IMR-90 (cell line): ENCODE measurements around the gene IL17REL. TPM values are rescaled to one million over a fixed set of nuclear protein-coding genes. Genes with fewer than 3 reads are reported as not detected.

Experiments used
- ATAC-seq: fragments of 200-7000 bp; cut with Tn5 transposase; 2 replicates; pipeline ENCODE4 v1.9.1; 2020; ENCODE audit warnings: low read depth, mild to moderate bottlenecking, moderate library complexity
- BruUV-seq: library from RNA; stranded (reverse); fragments of 400-500 nt; replicated peaks from 2 replicates; lab custom pipeline; 2021; lab: Mats Ljungman, UMichigan
- CTCF ChIA-PET: fragments of 300-600 bp; formaldehyde crosslinking; extraction: SDS; loops from one replicate; lab custom pipeline; 2021; ENCODE audit warnings: antibody characterized with exemption; lab: Yijun Ruan, JAX
- POLR2A ChIA-PET: fragments of 300-600 bp; sonication (Branson Sonifier 250); formaldehyde crosslinking; loops from one replicate; lab custom pipeline; 2022; ENCODE audit warnings: antibody characterized with exemption; ENCODE audit not compliant: unreplicated experiment; lab: Charles Lee
- DNase-seq: peaks from one replicate; pipeline ENCODE4 v3.0.0; 2013
- H2AFZ ChIP-seq: replicated peaks from 2 replicates; pipeline ENCODE3; 2013; ENCODE audit warnings: low read length, mild to moderate bottlenecking; ENCODE audit not compliant: poor library complexity
- H2AK5ac ChIP-seq: 2 replicates; pipeline ENCODE4 v1.6.1; 2013; ENCODE audit warnings: low read depth, low read length, inconsistent platforms
- H2AK9ac ChIP-seq: replicated peaks from 2 replicates; pipeline ENCODE3; 2013; ENCODE audit warnings: mild to moderate bottlenecking, low read depth, low read length, moderate library complexity; ENCODE audit not compliant: poor library complexity
- H2BK120ac ChIP-seq: 2 replicates; pipeline ENCODE4 v1.6.1; 2013; ENCODE audit warnings: low read depth, low read length, inconsistent platforms
- H2BK15ac ChIP-seq: 3 replicates; pipeline ENCODE4 v1.6.1; 2013; ENCODE audit warnings: low read depth, low read length, inconsistent platforms
- H2BK20ac ChIP-seq: 2 replicates; pipeline ENCODE4 v1.6.1; 2013; ENCODE audit warnings: low read depth, mild to moderate bottlenecking, inconsistent platforms, low read length, moderate library complexity
- H2BK5ac ChIP-seq: 2 replicates; pipeline ENCODE4 v1.6.1; 2013; ENCODE audit warnings: mild to moderate bottlenecking, low read depth, low read length, inconsistent platforms; ENCODE audit not compliant: poor library complexity, severe bottlenecking
- H3K14ac ChIP-seq: replicated peaks from 2 replicates; pipeline ENCODE4 v1.6.1; 2013; ENCODE audit warnings: low read depth, low read length, inconsistent platforms
- H3K18ac ChIP-seq: 2 replicates; pipeline ENCODE4 v1.6.1; 2013; ENCODE audit warnings: low read depth, low read length, control low read depth
- H3K23ac ChIP-seq: 2 replicates; pipeline ENCODE4 v1.6.1; 2013; ENCODE audit warnings: low read depth, low read length, inconsistent platforms
- H3K27ac ChIP-seq: 2 replicates; pipeline ENCODE4 v1.5.1; 2013; ENCODE audit warnings: mild to moderate bottlenecking, control low read depth, low read length; ENCODE audit not compliant: insufficient read depth
- H3K27me3 ChIP-seq: 2 replicates; pipeline ENCODE4 v1.6.1; 2013; ENCODE audit warnings: low read length; ENCODE audit not compliant: control insufficient read depth, insufficient read depth
- H3K36me3 ChIP-seq: 2 replicates; pipeline ENCODE4 v1.6.1; 2013; ENCODE audit warnings: low read length, mixed read lengths; ENCODE audit not compliant: control insufficient read depth, insufficient read depth
- H3K4ac ChIP-seq: 2 replicates; pipeline ENCODE4 v1.6.1; 2013; ENCODE audit warnings: low read depth, low read length, inconsistent platforms
- H3K4me1 ChIP-seq: 2 replicates; pipeline ENCODE4 v1.6.1; 2013; ENCODE audit warnings: low read length, mixed read lengths; ENCODE audit not compliant: control insufficient read depth, insufficient read depth
- H3K4me2 ChIP-seq: 2 replicates; pipeline ENCODE4 v1.6.1; 2013; ENCODE audit warnings: low read depth, mild to moderate bottlenecking, control low read depth, low read length, moderate library complexity
- H3K4me3 ChIP-seq: 2 replicates; pipeline ENCODE4 v1.5.1; 2013; ENCODE audit warnings: low read depth, mild to moderate bottlenecking, control low read depth, low read length, moderate library complexity; ENCODE audit not compliant: insufficient read depth
- H3K56ac ChIP-seq: 2 replicates; pipeline ENCODE4 v1.6.1; 2013; ENCODE audit warnings: low read length, inconsistent platforms; ENCODE audit not compliant: insufficient read depth; ENCODE audit errors: extremely low read depth
- H3K79me1 ChIP-seq, 2 experiments: 2 replicates each; pipeline ENCODE4 v1.6.1; 2013; ENCODE audit warnings: low read length in 2 of 2, inconsistent platforms in 1 of 2, low read depth in 1 of 2
- H3K9ac ChIP-seq: 2 replicates; pipeline ENCODE4 v1.6.1; 2013; ENCODE audit warnings: low read depth, low read length, control low read depth
- H3K9me1 ChIP-seq: 2 replicates; pipeline ENCODE4 v1.6.1; 2013; ENCODE audit warnings: low read length, inconsistent platforms; ENCODE audit not compliant: insufficient read depth
- H3K9me3 ChIP-seq: 2 replicates; pipeline ENCODE4 v1.6.1; 2013; ENCODE audit warnings: low read length; ENCODE audit not compliant: control insufficient read depth, insufficient read depth
- H4K20me1 ChIP-seq: 2 replicates; pipeline ENCODE4 v1.6.1; 2013; ENCODE audit warnings: low read length, inconsistent platforms; ENCODE audit not compliant: insufficient read depth
- H4K5ac ChIP-seq: 2 replicates; pipeline ENCODE4 v1.6.1; 2013; ENCODE audit warnings: mild to moderate bottlenecking, low read depth, low read length, control low read depth
- H4K8ac ChIP-seq, 2 experiments: 2 replicates each; pipeline ENCODE4 v1.6.1; 2013; ENCODE audit warnings: low read depth in 2 of 2, low read length in 2 of 2, control low read depth in 1 of 2, inconsistent platforms in 1 of 2
- H4K91ac ChIP-seq: 2 replicates; pipeline ENCODE4 v1.6.1; 2013; ENCODE audit warnings: low read depth, low read length, inconsistent platforms; ENCODE audit not compliant: insufficient read depth
- BHLHE40 ChIP-seq: fragments of 150-350 bp; IDR thresholded peaks from 2 replicates; pipeline ENCODE4 v1.6.1; 2016; ENCODE audit warnings: mild to moderate bottlenecking, low read depth, low read length
- CEBPB ChIP-seq: IDR thresholded peaks from 2 replicates; pipeline ENCODE4 v1.6.1; 2012; ENCODE audit warnings: low read depth, low read length, improper control_type of control experiment
- CHD1 ChIP-seq: IDR thresholded peaks from 2 replicates; pipeline ENCODE4 v1.6.1; 2012; ENCODE audit warnings: low read depth, low read length, improper control_type of control experiment
- FOS ChIP-seq: fragments of 150-350 bp; IDR thresholded peaks from 2 replicates; pipeline ENCODE4 v1.6.1; 2016; ENCODE audit warnings: low read depth, low read length
- MAFK ChIP-seq: IDR thresholded peaks from 2 replicates; pipeline ENCODE4 v1.6.1; 2012; ENCODE audit warnings: low read depth, low read length, improper control_type of control experiment
- MAZ ChIP-seq: IDR thresholded peaks from 2 replicates; pipeline ENCODE4 v1.6.1; 2012; ENCODE audit warnings: low read depth, mild to moderate bottlenecking, low read length, improper control_type of control experiment, moderate library complexity, borderline replicate concordance
- MXI1 ChIP-seq: IDR thresholded peaks from 2 replicates; pipeline ENCODE4 v1.6.1; 2012; ENCODE audit warnings: low read depth, mild to moderate bottlenecking, low read length, moderate library complexity, borderline replicate concordance
- POLR2A ChIP-seq: IDR thresholded peaks from 2 replicates; pipeline ENCODE4 v1.6.1; 2012; ENCODE audit warnings: mild to moderate bottlenecking, low read depth, low read length
- RCOR1 ChIP-seq: IDR thresholded peaks from 2 replicates; pipeline ENCODE4 v1.6.1; 2012; ENCODE audit warnings: mild to moderate bottlenecking, low read length, improper control_type of control experiment; ENCODE audit not compliant: insufficient replicate concordance
- RFX5 ChIP-seq: IDR thresholded peaks from 2 replicates; pipeline ENCODE4 v1.8.0; 2012; ENCODE audit warnings: low read depth, mild to moderate bottlenecking, low read length, moderate library complexity
- SMC3 ChIP-seq: fragments of 150-350 bp; IDR thresholded peaks from 2 replicates; pipeline ENCODE4 v1.6.1; 2016; ENCODE audit warnings: low read depth, mild to moderate bottlenecking, antibody characterized with exemption, low read length, moderate library complexity
- WGBS, 2 experiments: methylation state at CpG; one replicate each; pipeline versions ENCODE4 v1.1.5 to v1.1.7; 2013; ENCODE audit warnings: missing lambda C conversion rate in 2 of 2; ENCODE audit not compliant: insufficient read length in 1 of 2; ENCODE audit errors: extremely low coverage in 2 of 2; 5-methylcytosine and 5-hydroxymethylcytosine counted together
- dilution Hi-C: fragments of 300-500 bp; cut with HindIII; formaldehyde crosslinking; loops from one replicate; pipeline ENCODE4 v1.14.3; 2018; ENCODE audit warnings: low sequenced_read_pairs; ENCODE audit not compliant: unreplicated experiment
- in situ Hi-C: fragments of 300-500 bp; cut with MboI; formaldehyde crosslinking; loops from 3 replicates; pipeline ENCODE4 v1.14.3; 2019; ENCODE audit warnings: low sequenced_read_pairs, inconsistent platforms, mixed read lengths
- intact Hi-C: fragments of 100-400 bp; cut with micrococcal nuclease; formaldehyde crosslinking; loops from 2 replicates; pipeline ENCODE4 v1.10.0; 2022
- polyA plus RNA-seq, 3 experiments: library from polyadenylated mRNA; depleted of rRNA; stranded (reverse); fragments of >200 nt; gene quantifications; 2 replicates each; pipeline ENCODE4 v1.2.3, GENCODE V29; 2012; ENCODE audit warnings: low replicate concordance in 1 of 3
- total RNA-seq: library from RNA; depleted of rRNA; stranded (reverse); fragments of >200 nt; gene quantifications from 2 replicates; pipeline ENCODE4 v1.2.3, GENCODE V29; 2012

The IL17REL gene
- total and polyA plus RNA-seq, 2 of the 4 experiments (the other 2 are of a cell fraction): not detected

DNA sequence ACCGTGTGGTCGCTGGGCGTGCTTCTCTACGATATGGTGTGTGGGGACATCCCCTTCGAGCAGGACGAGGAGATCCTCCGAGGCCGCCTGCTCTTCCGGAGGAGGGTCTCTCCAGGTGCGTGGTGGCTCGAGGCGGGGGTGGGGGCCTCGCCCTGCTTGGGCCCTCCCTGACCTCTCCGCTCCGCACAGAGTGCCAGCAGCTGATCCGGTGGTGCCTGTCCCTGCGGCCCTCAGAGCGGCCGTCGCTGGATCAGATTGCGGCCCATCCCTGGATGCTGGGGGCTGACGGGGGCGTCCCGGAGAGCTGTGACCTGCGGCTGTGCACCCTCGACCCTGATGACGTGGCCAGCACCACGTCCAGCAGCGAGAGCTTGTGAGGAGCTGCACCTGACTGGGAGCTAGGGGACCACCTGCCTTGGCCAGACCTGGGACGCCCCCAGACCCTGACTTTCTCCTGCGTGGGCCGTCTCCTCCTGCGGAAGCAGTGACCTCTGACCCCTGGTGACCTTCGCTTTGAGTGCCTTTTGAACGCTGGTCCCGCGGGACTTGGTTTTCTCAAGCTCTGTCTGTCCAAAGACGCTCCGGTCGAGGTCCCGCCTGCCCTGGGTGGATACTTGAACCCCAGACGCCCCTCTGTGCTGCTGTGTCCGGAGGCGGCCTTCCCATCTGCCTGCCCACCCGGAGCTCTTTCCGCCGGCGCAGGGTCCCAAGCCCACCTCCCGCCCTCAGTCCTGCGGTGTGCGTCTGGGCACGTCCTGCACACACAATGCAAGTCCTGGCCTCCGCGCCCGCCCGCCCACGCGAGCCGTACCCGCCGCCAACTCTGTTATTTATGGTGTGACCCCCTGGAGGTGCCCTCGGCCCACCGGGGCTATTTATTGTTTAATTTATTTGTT is 49.6 kb downstream of the IL17REL start:
- H2BK120ac ChIP-seq: peak overlapping the region; percentile 35; the same call in 1 of the 2 replicates
- in situ Hi-C loops (no loop called here), dilution Hi-C loops (no loop called here), intact Hi-C loops (loop anchor here (1.0 kb wide), 1 partner anchor 45 kb away; the partner anchor contains the start of genes ALG12 and CRELD2)
- peak overlapping the region; percentile 90 for H2AK5ac ChIP-seq
- peak overlapping the region; percentile 93 for H3K4ac ChIP-seq
- ATAC-seq (no peak), DNase-seq (no peak)
- peaks cover 6% of the 10 kb centered on the region; the same call in 1 of the 2 replicates for H3K9me1 ChIP-seq
- peaks cover 40% of the 10 kb centered on the region for H3K4me1 ChIP-seq
- peak overlapping the region; percentile 90 for H3K4me2 ChIP-seq
- peaks cover 30% of the 10 kb centered on the region for H3K36me3 ChIP-seq
- H3K18ac ChIP-seq: peak overlapping the region; percentile 74
- H3K23ac ChIP-seq: peak overlapping the region; percentile 79
- H2BK5ac ChIP-seq: peak overlapping the region; percentile 89
- peak overlapping the region; percentile 58 for H3K4me3 ChIP-seq
- peak overlapping the region; percentile 28; the same call in 1 of the 2 replicates for H3K56ac ChIP-seq
- TF ChIP-seq SMC3 (no peak), MXI1 (no peak), RFX5 (no peak), CEBPB (no peak), BHLHE40 (no peak), CHD1 (no peak), MAZ (no peak), FOS (no peak), RCOR1 (no peak), MAFK (no peak), POLR2A (no peak)
- ChIA-PET POLR2A (interaction anchor here (0.6 to 1.3 kb wide), 2 partner anchors 11 to 21 kb away, joined by 3 to 5 read pairs; no protein-coding TSS in a partner anchor), CTCF (interaction anchor here (0.6 kb wide), 1 partner anchor 14 kb away, joined by 5 read pairs; no protein-coding TSS in a partner anchor)
- H2BK15ac ChIP-seq: 0 out of 3 replicates have a peak overlapping the region, but pooled peaks have one; percentile 61
- peaks cover 37% of the 10 kb centered on the region for H4K20me1 ChIP-seq
- peak overlapping the region; percentile 81 for H4K5ac ChIP-seq
- H2AFZ ChIP-seq: peak overlapping the region; percentile 76
- H4K91ac ChIP-seq: peak overlapping the region; percentile 81
- H3K14ac ChIP-seq: peak overlapping the region; percentile 68
- H3K27me3 ChIP-seq: no peaks in the 10 kb centered on the region
- H2AK9ac ChIP-seq: peak overlapping the region; percentile 98
- peak overlapping the region; percentile 66 to 80; a peak in 3 of 4 replicates for H4K8ac ChIP-seq
- TSS peak; percentile 64 for BruUV-seq
- peak overlapping the region; percentile 98 for H3K27ac ChIP-seq
- peak overlapping the region; percentile 88 for H3K9ac ChIP-seq
- H2BK20ac ChIP-seq: no peak overlapping the region
- H3K9me3 ChIP-seq: no peaks in the 10 kb centered on the region
- H3K79me1 ChIP-seq: peaks cover 16 to 52% of the 10 kb centered on the region in 2 experiments
- 70% methylated on average over 39 of the region's 63 CpGs; no CpG with 5 or more reads in 1 of the 2 experiments for WGBS, 2 experiments
